MV-4-11 (cell line): Measurements from ENCODE around the gene MFN2.
A peak's percentile ranks its signal among the peaks of the same experiment; 100 is the strongest.

Experiments
- DNase-seq: peaks from one replicate; lab custom pipeline; 2025; lab: John Stamatoyannopoulos, UW

The MFN2 gene

DNA sequence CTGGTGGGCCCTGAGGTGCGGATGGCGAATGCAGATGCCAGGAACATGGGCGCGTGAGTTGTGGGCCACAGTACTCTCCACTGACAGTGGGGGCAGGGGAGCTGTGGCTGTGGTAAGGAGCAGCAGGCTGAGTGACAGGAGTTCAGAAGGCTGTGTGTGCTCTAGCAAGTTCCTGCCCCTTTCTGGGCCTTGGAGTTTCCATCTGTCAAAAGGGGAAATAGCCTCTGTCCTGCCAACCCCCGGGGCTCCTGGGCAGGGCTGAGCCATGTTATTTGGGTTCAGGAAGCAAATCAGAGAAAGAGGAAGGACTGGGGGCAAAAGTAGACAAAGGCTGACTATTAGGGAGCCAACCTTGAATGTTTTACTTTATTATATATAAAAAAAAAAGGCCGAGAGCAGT lies 19.5 kb upstream of the MFN2 start:
- DNase-seq = peak; percentile 84

GRCh38 chr1:11961230-11961629 lies 19.0 kb upstream of the MFN2 start:
- DNase-seq = peak; percentile 51

DNA sequence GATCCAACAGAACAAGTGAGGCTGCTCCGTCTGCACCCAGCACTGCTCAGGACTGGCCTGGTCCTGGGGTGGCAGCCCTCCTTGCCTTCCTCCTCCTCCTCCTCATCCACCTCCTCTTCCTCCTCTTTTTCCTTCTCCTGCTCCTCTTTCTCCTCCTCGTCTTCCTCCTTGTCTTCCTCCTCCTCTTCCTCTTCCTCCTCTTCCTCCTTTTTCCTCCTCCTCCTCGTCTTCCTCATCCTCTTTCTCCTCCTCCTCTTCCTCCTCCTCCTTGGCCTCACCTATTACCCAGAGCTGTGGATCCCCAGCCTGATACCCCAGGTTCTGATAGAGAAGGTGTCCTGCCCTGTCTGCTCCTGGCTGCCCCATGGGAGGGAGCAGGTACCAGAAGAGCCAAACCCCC lies 16.6 kb upstream of the MFN2 start:
- no peak for DNase-seq

DNA sequence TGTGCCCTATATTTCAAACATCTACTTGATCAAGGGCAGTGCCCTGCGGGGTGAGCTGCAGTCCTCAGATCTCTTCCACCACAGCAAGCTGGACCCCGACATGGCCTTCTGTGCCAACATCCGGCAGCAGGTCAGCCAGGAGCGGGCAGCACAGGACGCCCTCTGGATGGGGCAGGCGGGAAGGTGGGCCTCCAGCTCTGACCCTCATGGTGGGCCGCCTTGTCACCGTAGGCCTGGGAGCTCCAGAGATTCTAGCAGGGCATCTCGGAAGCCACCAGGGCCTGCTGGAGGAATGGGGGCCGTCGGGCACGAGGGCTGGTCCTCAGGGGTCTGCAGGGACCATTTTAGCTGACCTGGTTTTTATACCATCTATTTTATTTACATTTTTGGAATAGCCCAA lies 15.6 kb upstream of the MFN2 start:
- no peak for DNase-seq

GRCh38 chr1:11967028-11967547 lies 13.2 kb upstream of the MFN2 start:
- DNase-seq = peak; percentile 66

- no peak for DNase-seq
These were observed 9.6 kb upstream of the MFN2 start for GRCh38 chr1:11970441-11971185.

GRCh38 chr1:11977625-11978024 lies 2.6 kb upstream of the MFN2 start:
- DNase-seq = no peak

DNA sequence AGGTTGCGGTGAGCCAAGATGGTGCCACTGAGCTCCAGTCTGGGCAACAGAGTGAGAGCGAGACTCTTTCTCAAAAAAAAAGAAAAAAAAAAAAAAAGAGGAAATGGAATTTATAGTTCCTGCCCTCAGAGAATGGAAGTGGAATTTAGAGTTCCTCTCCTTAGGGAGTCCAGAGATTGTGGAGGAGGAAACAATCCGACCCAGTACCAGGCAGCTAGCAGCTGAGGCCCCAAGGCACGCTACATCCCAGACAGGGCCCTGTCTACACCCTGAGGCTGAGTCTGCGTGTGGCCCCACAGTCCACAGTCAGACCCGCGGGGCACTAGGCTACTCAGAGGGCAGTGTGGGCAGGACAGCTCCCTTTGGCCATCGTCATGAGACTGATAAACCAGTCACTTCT lies 1.9 kb upstream of the MFN2 start:
- DNase-seq = peak; percentile 66

DNA sequence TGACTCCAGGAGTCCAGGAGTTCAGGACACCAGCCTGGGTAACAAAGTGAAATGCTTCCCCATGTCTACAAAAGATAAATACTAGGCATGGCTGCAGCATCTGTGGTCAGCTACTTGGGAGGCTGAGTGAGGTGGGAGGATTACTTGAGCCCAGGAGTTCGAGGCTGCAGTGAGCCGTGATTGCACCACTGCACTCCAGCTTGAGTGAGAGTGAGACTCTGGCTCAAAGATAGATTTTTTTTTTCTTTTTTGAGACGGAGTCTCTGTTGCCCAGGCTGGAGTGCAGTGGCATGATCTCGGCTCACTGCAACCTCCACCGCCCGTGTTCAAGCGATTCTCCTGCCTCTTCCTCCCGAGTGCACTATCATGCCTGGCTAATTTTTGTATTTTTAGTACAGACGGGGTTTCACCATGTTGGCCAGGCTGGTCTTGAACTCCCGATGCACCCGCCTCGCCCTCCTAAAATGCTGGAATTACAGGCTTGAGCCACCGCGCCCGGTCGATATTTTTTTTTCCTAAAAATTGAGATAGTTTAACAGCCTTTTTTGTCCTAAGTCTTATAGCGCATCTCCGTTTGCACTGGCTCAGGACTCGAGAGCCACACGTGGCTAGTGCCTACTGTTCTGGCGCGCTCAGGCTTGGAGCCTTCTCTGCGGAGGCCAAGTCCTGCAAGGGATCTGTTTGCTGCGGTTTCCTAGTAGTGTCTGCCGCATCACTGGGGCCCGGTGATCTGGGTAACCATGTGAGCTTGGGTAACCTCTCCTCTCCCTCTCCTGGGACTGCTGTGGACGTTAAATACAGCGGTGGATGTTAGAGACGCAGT lies 1.0 kb upstream of the MFN2 start:
- peak; percentile 7 for DNase-seq

DNA sequence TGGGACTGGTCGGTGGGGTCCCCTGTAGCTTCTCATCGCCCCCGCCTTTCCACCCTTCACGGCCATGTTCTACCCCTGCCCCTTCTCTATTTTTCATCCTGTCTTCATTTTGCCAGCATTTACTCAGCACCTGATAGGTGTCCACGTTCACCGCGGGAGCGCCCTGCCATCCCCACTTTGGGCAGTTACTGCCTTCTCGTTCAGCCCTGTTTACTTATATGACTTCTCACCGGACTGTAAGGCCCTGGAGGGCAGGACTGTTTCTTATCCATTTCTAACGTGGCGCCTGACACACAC lies 380 bp downstream of the MFN2 start:
- no peak for DNase-seq

DNA sequence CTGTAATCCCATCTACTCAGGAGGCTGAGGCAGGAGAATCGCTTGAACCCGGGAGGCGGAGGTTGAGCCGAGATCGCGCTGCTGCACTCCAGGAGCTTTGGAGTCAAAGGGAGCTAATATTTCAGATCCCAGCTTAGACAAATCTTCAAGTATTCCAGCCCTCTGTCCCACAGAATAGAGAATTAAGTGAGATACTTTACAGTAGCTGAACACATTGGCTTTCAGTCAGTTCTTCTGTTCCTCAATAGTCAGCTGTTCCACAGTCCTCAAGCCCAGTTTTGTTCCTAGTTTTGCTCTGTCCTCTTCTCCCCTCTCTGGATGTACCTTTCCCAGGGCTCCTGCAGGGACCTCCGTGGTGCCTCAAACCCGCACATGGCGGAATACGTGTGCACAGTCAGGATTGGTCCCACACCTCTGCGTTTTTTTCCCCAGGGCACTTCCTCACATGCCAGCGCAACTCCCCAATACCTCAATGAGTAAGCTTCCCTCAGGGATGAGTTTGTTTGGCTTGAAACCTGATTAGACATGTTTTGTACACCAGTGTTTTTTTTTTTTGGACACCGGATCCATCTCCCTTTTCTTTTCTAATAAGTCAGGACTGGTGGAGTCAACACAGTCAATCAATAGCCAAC lies 1.2 kb downstream of the MFN2 start:
- DNase-seq = no peak

GRCh38 chr1:11982010-11982392 lies 1.8 kb downstream of the MFN2 start:
- peak; percentile 68 for DNase-seq

- DNase-seq = no peak
These were observed 3.9 kb downstream of the MFN2 start for GRCh38 chr1:11984121-11984520.

DNA sequence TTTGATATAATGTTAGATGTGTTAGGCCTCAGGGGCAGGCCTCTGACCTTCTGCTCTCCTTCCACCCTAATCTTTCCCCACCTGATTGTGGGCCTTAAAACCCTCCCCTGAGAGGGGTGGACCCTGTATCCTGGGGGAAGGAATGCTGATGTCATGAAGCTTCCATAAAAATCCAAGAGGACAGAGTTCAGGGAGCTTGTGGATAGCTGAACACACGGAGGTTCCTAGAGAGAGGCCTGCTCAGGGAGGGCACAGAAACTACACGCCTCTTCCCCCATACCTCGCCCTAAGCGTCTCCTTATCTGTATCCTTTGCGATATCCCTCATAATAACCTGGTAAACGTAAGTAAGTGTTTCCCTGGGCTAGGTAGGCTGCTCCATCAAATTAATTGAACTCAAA lies 4.3 kb downstream of the MFN2 start:
- no peak for DNase-seq

DNA sequence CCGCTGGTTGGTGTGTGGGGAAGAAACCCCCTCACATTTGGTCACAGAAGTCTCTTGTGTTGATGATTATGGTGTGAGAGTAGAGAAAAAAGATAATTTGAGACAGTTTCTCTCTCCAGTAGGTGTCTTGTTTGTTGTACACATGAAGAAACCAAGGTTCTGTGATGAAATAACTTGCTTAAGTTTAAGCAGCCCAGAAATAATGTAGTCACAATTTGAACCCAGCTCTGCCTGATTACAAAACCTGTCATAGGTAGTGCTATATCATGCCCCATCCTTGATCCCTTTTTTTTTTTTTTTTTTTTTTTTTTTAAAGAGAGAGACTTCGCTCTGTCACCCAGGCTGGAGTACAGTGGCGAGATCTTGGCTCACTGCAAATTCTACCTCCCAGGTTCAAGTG lies 4.9 kb downstream of the MFN2 start:
- peak; percentile 5 for DNase-seq

GRCh38 chr1:11985851-11986250 lies 5.6 kb downstream of the MFN2 start:
- peak; percentile 89 for DNase-seq

DNA sequence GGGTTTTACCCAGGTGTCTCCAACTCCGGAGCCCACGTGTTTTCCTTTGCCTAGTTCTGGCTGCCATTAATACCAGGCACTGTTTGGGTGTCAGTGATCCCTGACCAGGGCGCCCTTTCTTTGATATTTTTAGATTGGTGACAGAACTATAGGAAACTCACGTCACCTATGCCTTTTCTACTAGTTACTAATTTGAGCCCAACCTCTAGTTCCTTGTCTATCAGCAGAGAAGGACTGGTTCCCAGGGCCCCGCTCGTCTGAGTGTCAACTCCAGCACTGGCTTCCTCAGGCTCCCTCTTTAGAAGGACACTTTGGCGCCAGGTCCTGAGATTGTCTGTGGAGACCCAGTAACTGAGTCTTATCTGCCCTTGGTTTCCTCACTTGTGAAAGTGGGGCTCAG lies 9.4 kb downstream of the MFN2 start:
- no peak for DNase-seq

DNA sequence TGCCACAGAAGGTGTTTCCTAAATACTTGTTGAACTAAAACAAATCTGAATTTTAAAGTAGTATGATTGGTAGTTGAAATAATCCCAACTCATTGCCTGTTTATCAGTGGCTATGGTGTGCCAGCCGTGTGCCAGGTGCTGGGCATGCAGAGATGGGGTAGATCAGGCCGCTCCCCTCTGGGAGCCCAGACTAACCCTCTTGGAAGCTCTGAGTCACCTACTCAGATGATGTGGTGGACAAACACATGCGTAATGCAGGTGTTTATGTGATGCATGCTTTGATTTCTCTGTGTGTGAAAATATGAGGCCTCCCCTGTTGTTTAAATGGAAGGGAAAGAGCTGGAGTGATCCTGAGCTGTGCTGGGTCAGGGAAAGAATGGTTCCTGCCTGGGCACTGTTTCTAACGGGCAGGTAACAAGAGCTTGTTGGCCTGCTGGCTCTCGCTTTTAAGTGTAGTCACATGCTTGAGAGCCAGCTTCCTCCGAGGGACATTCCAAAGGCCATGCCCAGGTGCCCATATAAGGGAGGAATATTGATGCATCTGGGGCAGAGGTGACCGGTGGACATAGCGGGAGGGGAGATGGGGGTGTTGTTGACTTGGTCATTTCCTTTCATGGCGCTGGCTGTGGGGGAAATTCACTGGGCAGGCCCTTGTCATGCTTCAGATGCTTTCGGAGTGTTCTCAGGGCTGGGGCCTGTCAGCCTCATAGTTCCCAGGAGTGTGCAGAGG lies 10.2 kb downstream of the MFN2 start:
- no peak for DNase-seq

- no peak for DNase-seq
These were observed 11.9 kb downstream of the MFN2 start for GRCh38 chr1:11991969-11992676.

- no peak for DNase-seq
These were observed 17.0 kb downstream of the MFN2 start for GRCh38 chr1:11997081-11997850.

- DNase-seq = no peak
These were observed 18.4 kb downstream of the MFN2 start for GRCh38 chr1:11998636-11999035.
